ENCODE results near the gene NPFFR1. TPM values are rescaled to one million over a fixed set of nuclear protein-coding genes. Genes with fewer than 3 reads are reported as not detected.

NPFFR1 gene
- total and polyA plus RNA-seq, 2 experiments from 2014 or later: not detected

GRCh38 chr10:70234668-70235447, 48.9 kb downstream of the NPFFR1 start:
- H3K27ac ChIP-seq: peak overlapping the region; percentile 90
- peak; percentile 77 for DNase-seq (ENCODE audit: low spot score)
- H2AFZ ChIP-seq: no peak overlapping the region

GRCh38 chr10:70233939-70234300, 49.9 kb downstream of the NPFFR1 start:
- H3K9me2 ChIP-seq (replicated peaks; ENCODE audit: insufficient read depth): no peaks in the 10 kb centered on the region
- peak overlapping the region; percentile 97 for H3K4me2 ChIP-seq
- WGBS (ENCODE audit: low lambda C conversion rate, missing lambda C conversion rate): 4% methylated on average over 8 of the region's 8 CpGs
- peak overlapping the region; percentile 63 for H2AFZ ChIP-seq
- peak overlapping the region; percentile 22 for H3K4me3 ChIP-seq
- H4K20me1 ChIP-seq (ENCODE audit: insufficient read depth, poor library complexity, severe bottlenecking): no peaks in the 10 kb centered on the region
- DNase-seq (ENCODE audit: low spot score): no peak
- H3K36me3 ChIP-seq (replicated peaks; ENCODE audit: insufficient read depth, low read depth): no peaks in the 10 kb centered on the region
- H3K79me2 ChIP-seq: peaks cover 41% of the 10 kb centered on the region
- H3K9me3 ChIP-seq (ENCODE audit: low read depth): no peaks in the 10 kb centered on the region
- no peaks in the 10 kb centered on the region for H3K27me3 ChIP-seq
- TF ChIP-seq EZH2phosphoT487 (IDR thresholded peaks at IDR 0.05; ENCODE audit: low read depth, severe bottlenecking, unreplicated experiment): no peak
- TF ChIP-seq EZH2 (IDR thresholded peaks at IDR 0.05; ENCODE audit: borderline replicate concordance): no peak
- TF ChIP-seq CTCF (IDR thresholded peaks at IDR 0.05; ENCODE audit: poor library complexity): no peak
- H3K27ac ChIP-seq: peak overlapping the region; percentile 90
- peaks cover 12% of the 10 kb centered on the region for H3K4me1 ChIP-seq (ENCODE audit: insufficient read depth)

More at GRCh38 chr10:70234668-70235447, 48.9 kb downstream of the NPFFR1 start:
- no peak for TF ChIP-seq EZH2phosphoT487 (IDR thresholded peaks at IDR 0.05; ENCODE audit: low read depth, severe bottlenecking, unreplicated experiment)
- TF ChIP-seq CTCF (IDR thresholded peaks at IDR 0.05; ENCODE audit: poor library complexity): no peak
- TF ChIP-seq EZH2 (IDR thresholded peaks at IDR 0.05; ENCODE audit: borderline replicate concordance): no peak
- Histone ChIP-seq H3K4me1 (ENCODE audit: insufficient read depth) (peaks cover 12% of the 10 kb centered on the region), H3K9me2 (replicated peaks; ENCODE audit: insufficient read depth) (no peaks in the 10 kb centered on the region), H3K27me3 (no peaks in the 10 kb centered on the region), H3K36me3 (replicated peaks; ENCODE audit: insufficient read depth, low read depth) (no peaks in the 10 kb centered on the region), H3K4me2 (peak overlapping the region; percentile 5), H3K79me2 (peaks cover 31% of the 10 kb centered on the region), H3K9me3 (ENCODE audit: low read depth) (no peaks in the 10 kb centered on the region), H3K4me3 (no peak overlapping the region), H4K20me1 (ENCODE audit: insufficient read depth, poor library complexity, severe bottlenecking) (no peaks in the 10 kb centered on the region)
- WGBS (ENCODE audit: low lambda C conversion rate, missing lambda C conversion rate): 58% methylated on average over 18 of the region's 18 CpGs

- H3K4me1 ChIP-seq (ENCODE audit: insufficient read depth): peaks cover 12% of the 10 kb centered on the region
- peaks cover 46% of the 10 kb centered on the region for H3K79me2 ChIP-seq
These were observed 50.5 kb downstream of the NPFFR1 start, which contains the start of gene PPA1 for GRCh38 chr10:70233109-70233938. PPA1 (minus strand) TSS chr10:70233429; CDS start chr10:70233327, 102 bp downstream.

More at GRCh38 chr10:70233109-70233938, 50.5 kb downstream of the NPFFR1 start, which contains the start of gene PPA1:
- Histone ChIP-seq H3K4me3 (peak within 1 kb of the TSS; percentile 92), H3K27me3 (no peaks in the 10 kb centered on the region), H4K20me1 (ENCODE audit: insufficient read depth, poor library complexity, severe bottlenecking) (no peaks in the 10 kb centered on the region), H3K27ac (peak within 1 kb of the TSS; percentile 90), H3K36me3 (replicated peaks; ENCODE audit: insufficient read depth, low read depth) (no peaks in the 10 kb centered on the region), H3K9me3 (ENCODE audit: low read depth) (no peaks in the 10 kb centered on the region), H2AFZ (peak within 1 kb of the TSS; percentile 79), H3K9me2 (replicated peaks; ENCODE audit: insufficient read depth) (no peaks in the 10 kb centered on the region), H3K4me2 (peak within 1 kb of the TSS; percentile 97)
- DNase-seq (ENCODE audit: low spot score): peak; percentile 99
- TF ChIP-seq EZH2phosphoT487 (IDR thresholded peaks at IDR 0.05; ENCODE audit: low read depth, severe bottlenecking, unreplicated experiment): no peak
- TF ChIP-seq CTCF (IDR thresholded peaks at IDR 0.05; ENCODE audit: poor library complexity): peak; percentile 24
- WGBS (ENCODE audit: low lambda C conversion rate, missing lambda C conversion rate): under 1% methylated on average over 27 of the region's 74 CpGs
